Skeletal muscle satellite cell (primary cell): Measurements from ENCODE around the gene TRPM2.

ENCODE experiments used
- H3K27me3 ChIP-seq: 2 replicates; pipeline ENCODE4 v1.7.0; 2013; ENCODE audit warnings: low read length; ENCODE audit not compliant: control insufficient read depth, insufficient read depth
- H3K36me3 ChIP-seq: 2 replicates; pipeline ENCODE4 v1.7.0; 2013; ENCODE audit warnings: mild to moderate bottlenecking, control low read depth, low read length; ENCODE audit not compliant: insufficient read depth
- H3K4me1 ChIP-seq: 2 replicates; pipeline ENCODE4 v1.7.0; 2013; ENCODE audit warnings: low read length; ENCODE audit not compliant: control insufficient read depth, insufficient read depth
- H3K4me2 ChIP-seq: 2 replicates; pipeline ENCODE4 v1.7.0; 2013; ENCODE audit warnings: mild to moderate bottlenecking, low read length
- H3K4me3 ChIP-seq: 2 replicates; pipeline ENCODE4 v1.7.0; 2013; ENCODE audit warnings: low read length
- H3K9ac ChIP-seq: 2 replicates; pipeline ENCODE4 v1.7.0; 2013; ENCODE audit warnings: mild to moderate bottlenecking, low read depth, low read length, moderate library complexity
- H3K9me3 ChIP-seq: replicated peaks from 2 replicates; pipeline ENCODE4 v1.7.0; 2013; ENCODE audit warnings: mild to moderate bottlenecking, control low read depth, low read length

Gene TRPM2

DNA sequence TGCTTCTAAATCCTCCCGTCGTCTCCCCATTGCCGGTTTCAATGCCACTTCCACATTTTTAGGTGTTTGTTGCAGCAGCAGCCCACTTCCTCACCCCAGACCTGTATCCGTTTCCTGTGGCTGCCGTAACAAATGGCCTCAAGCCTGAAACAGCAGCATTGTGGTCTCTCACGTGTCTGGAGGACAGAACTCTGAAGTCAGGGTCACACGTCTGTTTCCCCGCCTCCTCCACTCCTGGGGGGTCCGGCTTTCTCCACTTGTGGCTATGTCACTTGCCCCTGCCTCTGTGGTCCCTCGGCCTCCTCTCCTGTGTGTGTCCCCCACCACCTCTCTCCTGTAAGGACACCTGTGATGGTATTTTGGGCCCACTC lies 21.8 kb downstream of the TRPM2 start:
- Histone ChIP-seq H3K27me3 (peaks cover 21% of the 10 kb centered on the region), H3K4me1 (no peaks in the 10 kb centered on the region), H3K9me3 (no peaks in the 10 kb centered on the region), H3K36me3 (no peaks in the 10 kb centered on the region), H3K4me2 (no peak overlapping the region), H3K9ac (no peak overlapping the region), H3K4me3 (no peak overlapping the region)

DNA sequence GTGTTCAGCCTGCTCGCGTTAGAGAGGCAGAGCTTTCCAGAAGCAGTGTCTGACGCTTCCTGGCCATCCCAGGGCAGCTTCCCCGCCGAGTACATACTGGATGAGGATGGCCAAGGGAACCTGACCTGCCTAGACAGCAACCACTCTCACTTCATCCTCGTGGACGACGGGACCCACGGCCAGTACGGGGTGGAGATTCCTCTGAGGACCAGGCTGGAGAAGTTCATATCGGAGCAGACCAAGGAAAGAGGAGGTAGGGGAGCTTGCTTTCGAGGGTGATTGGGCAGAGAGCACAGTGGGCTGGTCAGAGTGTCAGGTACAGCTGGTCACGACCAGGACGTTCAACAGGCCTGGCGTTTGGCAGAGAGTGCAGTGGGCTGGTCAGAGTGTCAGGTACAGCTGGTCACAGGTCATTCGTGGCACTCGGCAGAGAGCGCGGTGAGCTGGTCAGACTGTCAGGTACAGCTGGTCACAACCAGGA lies 22.4 kb downstream of the TRPM2 start:
- no peaks in the 10 kb centered on the region for H3K9me3 ChIP-seq
- H3K4me2 ChIP-seq = no peak overlapping the region
- peaks cover 22% of the 10 kb centered on the region for H3K27me3 ChIP-seq
- no peak overlapping the region for H3K9ac ChIP-seq
- H3K4me3 ChIP-seq = no peak overlapping the region
- H3K4me1 ChIP-seq = no peaks in the 10 kb centered on the region
- H3K36me3 ChIP-seq = no peaks in the 10 kb centered on the region

- no peak overlapping the region for H3K9ac ChIP-seq
- no peaks in the 10 kb centered on the region for H3K36me3 ChIP-seq
- H3K27me3 ChIP-seq = peaks cover 21% of the 10 kb centered on the region
- H3K9me3 ChIP-seq = no peaks in the 10 kb centered on the region
- no peak overlapping the region for H3K4me2 ChIP-seq
- H3K4me3 ChIP-seq = no peak overlapping the region
- H3K4me1 ChIP-seq = no peaks in the 10 kb centered on the region
Measured at GRCh38 chr21:44376606-44377005, 23.2 kb downstream of the TRPM2 start.

DNA sequence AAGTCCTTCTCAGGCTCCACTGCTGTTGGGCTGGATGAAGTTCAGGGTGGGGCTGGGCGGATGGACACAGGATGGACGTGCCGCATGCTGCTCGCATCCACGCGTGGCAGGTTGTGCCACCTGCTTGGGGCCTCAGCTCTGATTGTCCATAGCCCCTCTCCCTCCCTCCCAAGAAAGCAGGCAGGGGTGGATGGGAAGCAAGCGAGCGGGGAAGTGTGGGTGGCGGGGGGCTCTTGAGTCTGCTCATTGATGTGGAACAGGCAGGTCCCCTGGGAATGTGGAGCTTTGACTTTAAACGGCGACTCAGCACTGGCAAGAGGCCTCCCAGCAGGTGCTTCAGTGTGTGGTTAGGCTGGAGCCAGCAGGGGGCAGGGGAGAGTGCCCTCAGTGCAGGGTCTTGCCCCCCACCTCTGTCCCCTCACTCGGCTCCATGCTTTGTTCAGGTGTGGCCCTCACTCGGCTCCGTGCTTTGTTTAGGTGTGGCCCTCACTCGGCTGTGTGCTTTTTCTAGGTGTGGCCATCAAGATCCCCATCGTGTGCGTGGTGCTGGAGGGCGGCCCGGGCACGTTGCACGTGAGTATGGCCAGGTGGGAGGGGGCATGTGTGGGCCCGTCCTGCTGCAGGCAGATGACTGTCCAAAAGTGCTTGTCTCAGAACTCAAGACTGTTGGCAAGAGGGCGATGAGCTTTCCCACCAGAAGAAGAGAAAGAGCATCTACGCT lies 23.9 kb downstream of the TRPM2 start:
- no peak overlapping the region for H3K4me3 ChIP-seq
- no peak overlapping the region for H3K9ac ChIP-seq
- no peaks in the 10 kb centered on the region for H3K36me3 ChIP-seq
- H3K4me2 ChIP-seq = no peak overlapping the region
- no peaks in the 10 kb centered on the region for H3K4me1 ChIP-seq
- no peaks in the 10 kb centered on the region for H3K9me3 ChIP-seq
- peaks cover 20% of the 10 kb centered on the region for H3K27me3 ChIP-seq

DNA sequence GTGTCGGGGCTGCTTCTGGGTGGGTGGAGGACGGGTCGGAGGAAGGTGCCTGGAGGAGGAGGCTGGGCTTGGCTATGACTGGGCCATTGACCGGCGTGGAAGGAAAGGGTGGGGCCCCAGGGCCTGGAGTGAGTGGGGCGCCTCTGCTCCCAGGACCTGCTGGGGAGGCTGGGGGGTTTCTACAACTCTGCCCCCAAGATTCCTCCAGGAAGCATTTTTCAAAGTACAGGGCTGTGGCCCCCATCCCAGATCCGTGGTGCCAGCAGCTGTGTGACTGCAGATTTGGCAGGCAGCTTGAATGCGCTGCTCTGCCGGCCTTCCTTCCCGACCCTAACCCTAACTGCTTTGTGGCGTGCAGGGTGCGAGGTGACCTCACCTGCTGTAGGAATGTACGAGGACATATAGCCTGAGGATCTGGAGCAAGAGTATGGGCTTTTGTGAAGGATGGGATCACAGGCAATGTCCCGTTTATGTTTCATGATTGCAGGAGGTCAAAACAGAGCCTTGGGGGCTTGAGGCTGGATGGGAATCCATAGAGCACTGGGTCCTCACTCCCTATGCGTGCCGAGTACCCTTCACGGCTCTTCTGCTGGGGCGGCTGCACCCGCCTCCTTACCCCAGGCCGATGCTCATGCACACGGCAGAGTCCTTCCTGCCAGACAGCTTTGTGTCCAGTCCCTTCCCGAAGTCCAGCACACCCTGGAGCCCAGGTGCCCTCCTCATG lies 24.7 kb downstream of the TRPM2 start:
- H3K9ac ChIP-seq = no peak overlapping the region
- no peak overlapping the region for H3K4me3 ChIP-seq
- no peaks in the 10 kb centered on the region for H3K36me3 ChIP-seq
- peaks cover 14% of the 10 kb centered on the region for H3K27me3 ChIP-seq
- no peaks in the 10 kb centered on the region for H3K4me1 ChIP-seq
- H3K9me3 ChIP-seq = no peaks in the 10 kb centered on the region
- no peak overlapping the region for H3K4me2 ChIP-seq

- no peak overlapping the region for H3K4me2 ChIP-seq
- peaks cover 14% of the 10 kb centered on the region for H3K27me3 ChIP-seq
- no peak overlapping the region for H3K4me3 ChIP-seq
- H3K9ac ChIP-seq = no peak overlapping the region
- H3K4me1 ChIP-seq = no peaks in the 10 kb centered on the region
- no peaks in the 10 kb centered on the region for H3K9me3 ChIP-seq
- H3K36me3 ChIP-seq = no peaks in the 10 kb centered on the region
Measured at GRCh38 chr21:44378646-44379514, 25.5 kb downstream of the TRPM2 start.

GRCh38 chr21:44379515-44379848 lies 26.1 kb downstream of the TRPM2 start:
- H3K9me3 ChIP-seq = peaks cover 1% of the 10 kb centered on the region
- no peaks in the 10 kb centered on the region for H3K36me3 ChIP-seq
- no peak overlapping the region for H3K4me2 ChIP-seq

GRCh38 chr21:44379991-44380865 lies 26.8 kb downstream of the TRPM2 start:
- Histone ChIP-seq H3K36me3 (no peaks in the 10 kb centered on the region), H3K9ac (no peak overlapping the region), H3K9me3 (peaks cover 4% of the 10 kb centered on the region), H3K4me1 (no peaks in the 10 kb centered on the region), H3K4me2 (no peak overlapping the region), H3K4me3 (no peak overlapping the region), H3K27me3 (peaks cover 14% of the 10 kb centered on the region)

More at GRCh38 chr21:44379515-44379848, 26.1 kb downstream of the TRPM2 start:
- no peak overlapping the region for H3K4me3 ChIP-seq
- H3K27me3 ChIP-seq = peaks cover 14% of the 10 kb centered on the region
- H3K9ac ChIP-seq = no peak overlapping the region
- no peaks in the 10 kb centered on the region for H3K4me1 ChIP-seq

DNA sequence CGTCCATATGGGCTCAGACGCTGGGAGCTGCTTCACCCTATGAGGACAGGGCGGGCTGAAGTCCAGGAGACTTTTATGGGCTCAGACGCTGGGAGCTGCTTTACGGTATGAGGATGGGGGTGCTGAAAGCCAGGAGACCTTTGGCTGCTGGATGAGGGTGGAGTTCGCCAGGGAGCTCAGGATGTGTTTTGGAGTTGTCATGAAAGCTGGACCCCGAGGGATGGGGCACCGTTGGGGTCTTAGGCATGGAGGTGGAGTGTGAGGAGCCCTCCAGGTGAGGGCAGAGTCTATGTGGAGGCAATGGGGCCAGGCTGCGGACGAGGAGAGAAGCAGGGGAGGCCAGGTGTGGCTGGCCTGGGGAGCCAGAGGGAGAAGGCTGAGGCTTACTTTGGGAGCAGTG lies 27.5 kb downstream of the TRPM2 start:
- no peak overlapping the region for H3K9ac ChIP-seq
- H3K27me3 ChIP-seq = peaks cover 14% of the 10 kb centered on the region
- no peak overlapping the region for H3K4me2 ChIP-seq
- H3K4me1 ChIP-seq = no peaks in the 10 kb centered on the region
- peaks cover 4% of the 10 kb centered on the region for H3K9me3 ChIP-seq
- no peaks in the 10 kb centered on the region for H3K36me3 ChIP-seq
- no peak overlapping the region for H3K4me3 ChIP-seq

- Histone ChIP-seq H3K9ac (no peak overlapping the region), H3K27me3 (peaks cover 14% of the 10 kb centered on the region), H3K4me2 (no peak overlapping the region), H3K4me3 (no peak overlapping the region), H3K36me3 (no peaks in the 10 kb centered on the region), H3K9me3 (peaks cover 4% of the 10 kb centered on the region), H3K4me1 (no peaks in the 10 kb centered on the region)
Measured at GRCh38 chr21:44381874-44382273, 28.5 kb downstream of the TRPM2 start.

GRCh38 chr21:44382536-44382935 lies 29.1 kb downstream of the TRPM2 start:
- no peak overlapping the region for H3K9ac ChIP-seq
- peaks cover 14% of the 10 kb centered on the region for H3K27me3 ChIP-seq
- no peaks in the 10 kb centered on the region for H3K36me3 ChIP-seq
- peaks cover 4% of the 10 kb centered on the region for H3K9me3 ChIP-seq
- H3K4me2 ChIP-seq = no peak overlapping the region
- H3K4me3 ChIP-seq = no peak overlapping the region
- H3K4me1 ChIP-seq = no peaks in the 10 kb centered on the region
